DND-41 (cell line): Measurements from ENCODE around the gene PTGFRN.

Experiments
- EZH2 ChIP-seq: IDR thresholded peaks from 3 replicates; pipeline ENCODE4 v1.6.1; 2012; ENCODE audit warnings: borderline replicate concordance, low read depth, mild to moderate bottlenecking, moderate library complexity, low read length, inconsistent platforms; ENCODE audit not compliant: severe bottlenecking
- TF ChIP-seq, protein P1 (sequence below): IDR thresholded peaks from 2 replicates; pipeline ENCODE4 v1.5.1; 2012; ENCODE audit warnings: borderline replicate concordance, low read length, moderate library complexity, mild to moderate bottlenecking; ENCODE audit not compliant: poor library complexity, severe bottlenecking; ENCODE audit errors: extremely low read depth

GRCh38 chr1:116933606-116934515 is 24.1 kb downstream of the PTGFRN start:
- TF ChIP-seq EZH2 = no peak
- TF ChIP-seq, protein P1, sequence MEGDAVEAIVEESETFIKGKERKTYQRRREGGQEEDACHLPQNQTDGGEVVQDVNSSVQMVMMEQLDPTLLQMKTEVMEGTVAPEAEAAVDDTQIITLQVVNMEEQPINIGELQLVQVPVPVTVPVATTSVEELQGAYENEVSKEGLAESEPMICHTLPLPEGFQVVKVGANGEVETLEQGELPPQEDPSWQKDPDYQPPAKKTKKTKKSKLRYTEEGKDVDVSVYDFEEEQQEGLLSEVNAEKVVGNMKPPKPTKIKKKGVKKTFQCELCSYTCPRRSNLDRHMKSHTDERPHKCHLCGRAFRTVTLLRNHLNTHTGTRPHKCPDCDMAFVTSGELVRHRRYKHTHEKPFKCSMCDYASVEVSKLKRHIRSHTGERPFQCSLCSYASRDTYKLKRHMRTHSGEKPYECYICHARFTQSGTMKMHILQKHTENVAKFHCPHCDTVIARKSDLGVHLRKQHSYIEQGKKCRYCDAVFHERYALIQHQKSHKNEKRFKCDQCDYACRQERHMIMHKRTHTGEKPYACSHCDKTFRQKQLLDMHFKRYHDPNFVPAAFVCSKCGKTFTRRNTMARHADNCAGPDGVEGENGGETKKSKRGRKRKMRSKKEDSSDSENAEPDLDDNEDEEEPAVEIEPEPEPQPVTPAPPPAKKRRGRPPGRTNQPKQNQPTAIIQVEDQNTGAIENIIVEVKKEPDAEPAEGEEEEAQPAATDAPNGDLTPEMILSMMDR = no peak
